ENCODE measurements around the gene IFI35. TPM values are rescaled to one million over a fixed set of nuclear protein-coding genes. Genes with fewer than 3 reads are reported as not detected.

IFI35 gene
- polyA plus RNA-seq, 2 of the 4 experiments (the other 2 are of a cell fraction), result 10.8 to 20.2 TPM

DNA sequence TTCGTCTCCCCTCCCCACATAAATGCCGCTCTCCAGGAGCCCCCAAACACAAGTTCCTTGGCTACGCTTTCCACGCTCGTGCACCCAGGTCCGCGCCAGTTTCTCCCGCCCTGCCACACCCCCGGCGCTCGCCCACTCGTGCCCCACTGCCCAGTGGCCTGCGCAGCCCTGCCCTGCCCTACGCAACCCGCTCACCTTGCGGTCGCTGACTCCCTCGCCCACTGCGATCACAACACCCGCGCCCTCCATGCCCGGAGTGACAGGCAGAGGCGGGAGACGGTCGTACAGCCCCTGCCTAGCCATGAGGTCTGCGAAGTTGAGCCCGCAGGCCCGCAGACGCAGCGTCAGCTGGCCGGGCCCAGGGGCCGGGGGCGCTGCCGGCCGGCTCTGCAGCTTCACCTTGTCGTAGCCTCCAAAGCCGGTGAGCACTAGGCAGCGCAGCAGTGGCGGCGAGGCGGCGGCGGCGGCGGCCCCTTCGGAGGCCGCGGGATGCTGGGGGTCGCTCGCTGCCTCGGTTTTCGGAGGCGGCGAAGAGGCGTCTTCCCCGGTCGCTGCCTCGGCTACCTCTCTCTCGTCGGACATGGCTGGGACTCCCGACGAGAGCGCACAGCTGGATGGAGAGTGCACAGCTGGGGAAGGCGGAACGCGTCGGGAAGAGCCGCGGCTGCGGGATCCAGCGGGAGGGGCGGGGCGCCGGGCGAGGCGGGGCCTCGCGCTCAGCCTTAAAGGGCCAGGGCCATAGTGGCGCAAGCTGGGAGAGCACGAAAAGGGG is 15.3 kb downstream of the IFI35 start, which contains the start of gene VAT1:
Gene VAT1, minus strand, starts transcription at position 645 of the 772 bp plus-strand sequence. Its CDS starts 63 bp downstream, at position 582.
- ATAC-seq (peak; percentile 65 to 84), FAIRE-seq (no peak), DNase-seq (ENCODE audit: low read depth in 1 of 2, low spot score in 1 of 2) (peak; percentile 83 to 94)
- Histone ChIP-seq H3K4me3 (peak within 1 kb of the TSS; percentile 69), H3K9me3 (no peaks in the 10 kb centered on the region), H3K27ac (peak within 1 kb of the TSS; percentile 91 to 92), H3K4me2 (peak within 1 kb of the TSS; percentile 98), H3K4me1 (peaks cover 29% of the 10 kb centered on the region)
- POLR2A ChIA-PET, result interaction anchor here (0.5 to 6.0 kb wide), 5 partner anchors 24 to 310 kb away, joined by 3 to 40 read pairs (median 12); partner anchors contain the start of gene RPL27
- TF ChIP-seq, protein P1, sequence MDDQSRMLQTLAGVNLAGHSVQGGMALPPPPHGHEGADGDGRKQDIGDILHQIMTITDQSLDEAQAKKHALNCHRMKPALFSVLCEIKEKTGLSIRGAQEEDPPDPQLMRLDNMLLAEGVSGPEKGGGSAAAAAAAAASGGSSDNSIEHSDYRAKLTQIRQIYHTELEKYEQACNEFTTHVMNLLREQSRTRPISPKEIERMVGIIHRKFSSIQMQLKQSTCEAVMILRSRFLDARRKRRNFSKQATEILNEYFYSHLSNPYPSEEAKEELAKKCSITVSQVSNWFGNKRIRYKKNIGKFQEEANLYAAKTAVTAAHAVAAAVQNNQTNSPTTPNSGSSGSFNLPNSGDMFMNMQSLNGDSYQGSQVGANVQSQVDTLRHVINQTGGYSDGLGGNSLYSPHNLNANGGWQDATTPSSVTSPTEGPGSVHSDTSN (IDR thresholded peaks at IDR 0.05), result 0 out of 2 replicates have a peak, but pooled peaks have one; percentile 41
- no peak; the same call in 1 of the 2 replicates for TF ChIP-seq EHF (CRISPR knock-in tag; IDR thresholded peaks at IDR 0.05)
- TF ChIP-seq HDAC2 (IDR thresholded peaks at IDR 0.05), result 0 out of 2 replicates have a peak, but pooled peaks have one; percentile 38
- peak; percentile 63 for TF ChIP-seq POLR2A (IDR thresholded peaks at IDR 0.05; ENCODE audit: low read length)
- TF ChIP-seq JUN (IDR thresholded peaks at IDR 0.05), result peak; percentile 34 to 67; a peak in 3 of 5 replicates
- TF ChIP-seq, protein P2, sequence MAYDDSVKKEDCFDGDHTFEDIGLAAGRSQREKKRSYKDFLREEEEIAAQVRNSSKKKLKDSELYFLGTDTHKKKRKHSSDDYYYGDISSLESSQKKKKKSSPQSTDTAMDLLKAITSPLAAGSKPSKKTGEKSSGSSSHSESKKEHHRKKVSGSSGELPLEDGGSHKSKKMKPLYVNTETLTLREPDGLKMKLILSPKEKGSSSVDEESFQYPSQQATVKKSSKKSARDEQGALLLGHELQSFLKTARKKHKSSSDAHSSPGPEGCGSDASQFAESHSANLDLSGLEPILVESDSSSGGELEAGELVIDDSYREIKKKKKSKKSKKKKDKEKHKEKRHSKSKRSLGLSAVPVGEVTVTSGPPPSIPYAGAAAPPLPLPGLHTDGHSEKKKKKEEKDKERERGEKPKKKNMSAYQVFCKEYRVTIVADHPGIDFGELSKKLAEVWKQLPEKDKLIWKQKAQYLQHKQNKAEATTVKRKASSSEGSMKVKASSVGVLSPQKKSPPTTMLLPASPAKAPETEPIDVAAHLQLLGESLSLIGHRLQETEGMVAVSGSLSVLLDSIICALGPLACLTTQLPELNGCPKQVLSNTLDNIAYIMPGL (CRISPR knock-in tag; IDR thresholded peaks at IDR 0.05; ENCODE audit: borderline replicate concordance), result 0 out of 2 replicates have a peak, but pooled peaks have one; percentile 19
- TF ChIP-seq GATA3 (IDR thresholded peaks at IDR 0.05; ENCODE audit: borderline replicate concordance), result 0 out of 2 replicates have a peak, but pooled peaks have one; percentile 5
- 0 out of 2 replicates have a peak, but pooled peaks have one; percentile 7 for TF ChIP-seq TFCP2L1 (CRISPR knock-in tag; IDR thresholded peaks at IDR 0.05)
- no peak for TF ChIP-seq CBX8 (IDR thresholded peaks at IDR 0.05)
- TF ChIP-seq, protein P3, sequence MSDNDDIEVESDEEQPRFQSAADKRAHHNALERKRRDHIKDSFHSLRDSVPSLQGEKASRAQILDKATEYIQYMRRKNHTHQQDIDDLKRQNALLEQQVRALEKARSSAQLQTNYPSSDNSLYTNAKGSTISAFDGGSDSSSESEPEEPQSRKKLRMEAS (IDR thresholded peaks at IDR 0.05), result peak; percentile 57
- 0 out of 4 replicates have a peak, but pooled peaks of 1 of the 2 experiments have one; percentile 23 for TF ChIP-seq CEBPB (IDR thresholded peaks at IDR 0.05)
- TF ChIP-seq, protein P4, sequence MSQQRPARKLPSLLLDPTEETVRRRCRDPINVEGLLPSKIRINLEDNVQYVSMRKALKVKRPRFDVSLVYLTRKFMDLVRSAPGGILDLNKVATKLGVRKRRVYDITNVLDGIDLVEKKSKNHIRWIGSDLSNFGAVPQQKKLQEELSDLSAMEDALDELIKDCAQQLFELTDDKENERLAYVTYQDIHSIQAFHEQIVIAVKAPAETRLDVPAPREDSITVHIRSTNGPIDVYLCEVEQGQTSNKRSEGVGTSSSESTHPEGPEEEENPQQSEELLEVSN (IDR thresholded peaks at IDR 0.05; ENCODE audit: borderline replicate concordance, low read depth), result peak; percentile 65
- TF ChIP-seq RFX5 (IDR thresholded peaks at IDR 0.05), result no peak
- TF ChIP-seq BHLHE40 (IDR thresholded peaks at IDR 0.05; ENCODE audit: low read depth, low read length), result no peak
- WGBS (ENCODE audit: missing lambda C conversion rate), result 3% methylated on average over 35 of the region's 80 CpGs
- CTCF ChIA-PET, result interaction anchor here (0.8 to 1.8 kb wide), 6 partner anchors 8 to 148 kb away, joined by 3 to 9 read pairs (median 4); partner anchors contain the start of gene RPL27

DNA sequence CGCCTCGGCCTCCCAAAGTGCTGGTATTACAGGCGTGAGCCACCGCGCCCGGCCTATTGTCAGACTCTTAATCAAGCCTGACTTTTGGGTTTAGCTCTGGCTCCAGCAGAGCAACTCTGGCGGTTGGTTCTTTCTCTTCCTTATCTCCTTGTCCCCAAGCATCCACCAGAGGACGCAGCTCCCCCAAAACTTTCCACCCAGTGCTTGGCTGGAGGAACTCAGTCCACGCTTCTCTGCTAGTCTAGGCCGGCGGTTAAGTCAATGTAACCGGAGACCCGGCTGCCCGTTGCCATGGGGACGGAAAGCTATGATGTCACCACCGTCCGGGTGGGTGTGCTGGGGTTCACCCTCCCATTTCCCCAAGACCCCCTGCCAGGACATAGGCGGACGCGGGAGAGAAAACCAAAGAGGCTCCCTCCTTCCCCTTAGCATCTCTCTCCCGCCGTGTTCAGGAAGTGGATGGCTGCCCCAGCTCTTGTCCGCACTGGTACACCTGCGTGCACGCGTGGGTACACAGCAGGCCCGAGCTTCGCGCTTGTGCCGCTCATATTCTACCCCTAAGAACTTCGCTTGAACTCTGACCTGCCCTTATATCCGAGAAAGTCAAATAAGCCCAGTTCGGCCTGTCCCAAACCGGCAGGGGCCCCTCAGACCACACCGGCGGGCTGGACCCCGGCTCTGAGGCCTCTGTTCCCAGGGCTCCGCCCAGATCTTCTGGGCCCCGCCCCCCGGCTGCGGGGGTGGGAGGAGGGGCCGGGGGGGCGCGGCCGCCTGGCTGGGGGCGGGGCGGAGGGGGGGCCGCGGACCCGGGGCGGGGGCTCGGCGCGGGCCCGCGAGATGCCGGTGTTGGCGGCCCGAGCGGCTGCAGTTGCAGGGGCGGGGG is 18.1 kb downstream of the IFI35 start, which contains the start of gene RND2:
Gene RND2, plus strand, starts transcription at position 825 of the 883 bp plus-strand sequence. CDS start 117 bp downstream, outside the sequence.
- peak; percentile 52 to 69 for ATAC-seq
- no peaks in the 10 kb centered on the region for H3K9me3 ChIP-seq
- DNase-seq (ENCODE audit: low read depth in 1 of 2, low spot score in 1 of 2), result peak; percentile 96 to 99
- 16% methylated on average over 36 of the region's 61 CpGs for WGBS (ENCODE audit: missing lambda C conversion rate)
- peak within 1 kb of the TSS; percentile 78 to 88 for H3K27ac ChIP-seq
- H3K4me2 ChIP-seq, result peak within 1 kb of the TSS; percentile 96
- H3K4me3 ChIP-seq, result peak within 1 kb of the TSS; percentile 53
- POLR2A ChIA-PET, result interaction anchor here (0.5 to 1.9 kb wide), 14 partner anchors 10 to 1625 kb away, joined by 3 to 26 read pairs (median 4); partner anchors contain the start of genes BRCA1, IFI35 and RPL27
- CTCF ChIA-PET, result interaction anchor here (0.7 to 2.3 kb wide), 42 partner anchors 9 to 295 kb away, joined by 3 to 21 read pairs (median 5); partner anchors contain the start of genes BRCA1, IFI35, NBR1 and RPL27
- H3K4me1 ChIP-seq, result peaks cover 21% of the 10 kb centered on the region
- peak; percentile 49 for FAIRE-seq
- TF ChIP-seq SMC3 (IDR thresholded peaks at IDR 0.05), result peak; percentile 75; the same call in 2 of the 3 replicates
- TF ChIP-seq RFX5 (IDR thresholded peaks at IDR 0.05), result no peak
- TF ChIP-seq EHMT2 (IDR thresholded peaks at IDR 0.05; ENCODE audit: low read depth), result no peak
- no peak for TF ChIP-seq NPAS2 (CRISPR knock-in tag; IDR thresholded peaks at IDR 0.05; ENCODE audit: borderline replicate concordance)
- no peak for TF ChIP-seq CBX2 (IDR thresholded peaks at IDR 0.05; ENCODE audit: borderline replicate concordance, low read depth)
- TF ChIP-seq, protein P5, sequence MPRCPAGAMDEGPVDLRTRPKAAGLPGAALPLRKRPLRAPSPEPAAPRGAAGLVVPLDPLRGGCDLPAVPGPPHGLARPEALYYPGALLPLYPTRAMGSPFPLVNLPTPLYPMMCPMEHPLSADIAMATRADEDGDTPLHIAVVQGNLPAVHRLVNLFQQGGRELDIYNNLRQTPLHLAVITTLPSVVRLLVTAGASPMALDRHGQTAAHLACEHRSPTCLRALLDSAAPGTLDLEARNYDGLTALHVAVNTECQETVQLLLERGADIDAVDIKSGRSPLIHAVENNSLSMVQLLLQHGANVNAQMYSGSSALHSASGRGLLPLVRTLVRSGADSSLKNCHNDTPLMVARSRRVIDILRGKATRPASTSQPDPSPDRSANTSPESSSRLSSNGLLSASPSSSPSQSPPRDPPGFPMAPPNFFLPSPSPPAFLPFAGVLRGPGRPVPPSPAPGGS (IDR thresholded peaks at IDR 0.05), result 0 out of 3 replicates have a peak, but pooled peaks have one; percentile 32
- no peak for TF ChIP-seq JUN (IDR thresholded peaks at IDR 0.05)
- TF ChIP-seq RAD21 (conservative IDR thresholded peaks at IDR 0.05 in 1 of 2, IDR thresholded peaks at IDR 0.05 in 1 of 2), result peak; percentile 79 to 81
- TF ChIP-seq, protein P3 (IDR thresholded peaks at IDR 0.05), result peak; percentile 46
- TF ChIP-seq JUNB (IDR thresholded peaks at IDR 0.05), result no peak
- peak; percentile 46 for TF ChIP-seq POLR2A (IDR thresholded peaks at IDR 0.05; ENCODE audit: low read length)
- no peak for TF ChIP-seq FOXS1 (CRISPR knock-in tag; IDR thresholded peaks at IDR 0.05)
- no peak for TF ChIP-seq FOSL2 (IDR thresholded peaks at IDR 0.05)
- peak; percentile 48 for TF ChIP-seq FOSL2 (CRISPR knock-in tag; IDR thresholded peaks at IDR 0.05)
- peak; percentile 38; the same call in 1 of the 2 replicates for TF ChIP-seq GATA3 (IDR thresholded peaks at IDR 0.05; ENCODE audit: borderline replicate concordance)
- TF ChIP-seq HOXB5 (CRISPR knock-in tag; IDR thresholded peaks at IDR 0.05), result no peak
